HG03064 (cell line): ENCODE measurements around the gene TPBGL.
"Not testable (repeated sequence)": the region's sequence is repeated elsewhere in the genome, so short reads cannot be mapped to it uniquely, and the experiment has no call there.

Experiments used
- ATAC-seq: cut with Tn5 transposase; IDR thresholded peaks from one replicate; pipeline ENCODE4 v1.9.1; 2021; ENCODE audit warnings: low read depth; ENCODE audit not compliant: unreplicated experiment

TPBGL gene

DNA sequence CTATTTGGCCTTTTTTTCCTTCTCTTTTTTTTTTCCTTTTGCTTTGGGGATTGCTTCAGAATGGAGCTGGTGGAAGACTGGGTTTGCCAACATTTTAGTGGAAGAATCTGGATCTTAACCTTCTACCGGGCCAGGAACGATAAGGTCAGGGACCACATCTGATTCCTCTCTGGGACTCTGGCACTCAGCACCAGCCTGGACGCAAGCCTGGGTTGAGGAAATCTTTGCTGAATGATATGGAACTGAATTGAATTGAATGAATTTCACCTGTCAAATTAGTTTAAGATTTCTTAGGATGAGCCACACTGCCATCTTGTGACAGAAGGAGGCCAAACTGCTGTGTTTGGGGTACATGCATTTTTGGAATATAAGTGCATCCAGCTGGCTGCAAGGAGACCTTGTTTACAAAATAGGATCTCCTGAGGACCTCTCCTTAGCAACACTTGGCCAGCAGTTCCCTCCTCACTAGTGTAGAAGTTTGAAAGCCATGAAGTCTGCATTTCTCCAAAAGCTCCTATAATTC is 30.4 kb downstream of the TPBGL start:
- ATAC-seq, result no peak

DNA sequence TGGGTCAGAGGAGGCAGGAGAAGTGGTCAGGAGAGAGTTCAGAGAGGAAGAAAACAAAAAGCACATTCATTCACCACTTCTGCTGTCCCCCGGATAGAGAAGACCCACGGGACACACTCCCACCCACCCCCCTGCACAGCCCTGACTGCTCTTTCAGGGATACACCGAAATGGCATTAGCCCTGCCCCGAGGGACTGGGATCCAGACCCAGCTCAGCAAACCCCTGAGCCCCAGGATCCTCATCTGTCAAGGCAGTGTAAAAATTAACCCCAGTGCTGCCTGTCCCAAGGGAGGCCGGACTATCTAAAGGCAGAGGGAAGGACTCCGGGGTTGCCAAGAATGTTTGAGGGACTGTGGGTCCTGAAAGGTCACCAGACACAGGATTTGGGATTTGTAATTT is 31.2 kb downstream of the TPBGL start:
- ATAC-seq, result no peak

DNA sequence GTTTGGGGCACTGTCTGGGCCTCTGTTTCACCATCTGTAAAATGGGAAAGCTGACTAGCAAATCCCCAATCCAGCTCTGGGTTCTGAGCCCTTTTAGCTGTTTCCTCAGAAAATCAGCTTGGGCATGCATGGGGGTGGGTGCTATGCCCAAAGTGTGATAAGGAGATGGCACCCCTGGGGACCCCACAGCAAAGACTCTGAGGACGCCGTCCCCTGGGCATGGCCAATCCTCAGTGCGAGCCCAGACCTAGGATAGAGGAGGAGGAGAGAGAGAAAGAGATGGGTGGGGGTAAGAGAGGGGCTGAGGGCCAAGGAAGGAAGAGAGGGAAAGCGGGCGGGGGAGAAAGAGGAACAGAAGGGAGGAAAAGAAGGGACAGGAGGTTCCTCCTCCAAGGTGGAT is 31.8 kb downstream of the TPBGL start:
- ATAC-seq, result no peak

DNA sequence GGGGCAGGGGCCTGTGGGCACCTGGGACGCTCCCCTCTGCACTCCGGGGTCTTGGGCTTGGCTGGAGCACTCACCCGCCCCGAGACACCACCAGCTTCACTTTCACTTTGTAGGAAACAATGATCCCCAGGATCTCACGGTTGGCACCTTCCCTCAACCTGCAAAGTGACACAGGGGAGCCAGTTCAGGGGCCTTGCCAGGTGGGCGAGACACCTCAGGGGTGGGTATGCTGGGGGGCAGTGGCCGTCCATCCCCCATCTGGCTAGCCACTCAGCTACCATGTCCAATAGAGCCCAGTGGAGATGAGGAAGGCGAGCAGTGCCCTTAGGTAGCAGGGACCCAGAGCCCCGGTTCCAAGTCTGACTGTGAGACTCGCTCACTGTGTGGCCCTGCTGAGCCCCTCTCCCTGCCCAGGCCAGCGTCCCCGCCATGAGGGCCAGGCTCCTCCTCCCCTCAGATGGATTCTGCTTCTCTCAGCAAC is 32.3 kb downstream of the TPBGL start:
- ATAC-seq, result no peak

DNA sequence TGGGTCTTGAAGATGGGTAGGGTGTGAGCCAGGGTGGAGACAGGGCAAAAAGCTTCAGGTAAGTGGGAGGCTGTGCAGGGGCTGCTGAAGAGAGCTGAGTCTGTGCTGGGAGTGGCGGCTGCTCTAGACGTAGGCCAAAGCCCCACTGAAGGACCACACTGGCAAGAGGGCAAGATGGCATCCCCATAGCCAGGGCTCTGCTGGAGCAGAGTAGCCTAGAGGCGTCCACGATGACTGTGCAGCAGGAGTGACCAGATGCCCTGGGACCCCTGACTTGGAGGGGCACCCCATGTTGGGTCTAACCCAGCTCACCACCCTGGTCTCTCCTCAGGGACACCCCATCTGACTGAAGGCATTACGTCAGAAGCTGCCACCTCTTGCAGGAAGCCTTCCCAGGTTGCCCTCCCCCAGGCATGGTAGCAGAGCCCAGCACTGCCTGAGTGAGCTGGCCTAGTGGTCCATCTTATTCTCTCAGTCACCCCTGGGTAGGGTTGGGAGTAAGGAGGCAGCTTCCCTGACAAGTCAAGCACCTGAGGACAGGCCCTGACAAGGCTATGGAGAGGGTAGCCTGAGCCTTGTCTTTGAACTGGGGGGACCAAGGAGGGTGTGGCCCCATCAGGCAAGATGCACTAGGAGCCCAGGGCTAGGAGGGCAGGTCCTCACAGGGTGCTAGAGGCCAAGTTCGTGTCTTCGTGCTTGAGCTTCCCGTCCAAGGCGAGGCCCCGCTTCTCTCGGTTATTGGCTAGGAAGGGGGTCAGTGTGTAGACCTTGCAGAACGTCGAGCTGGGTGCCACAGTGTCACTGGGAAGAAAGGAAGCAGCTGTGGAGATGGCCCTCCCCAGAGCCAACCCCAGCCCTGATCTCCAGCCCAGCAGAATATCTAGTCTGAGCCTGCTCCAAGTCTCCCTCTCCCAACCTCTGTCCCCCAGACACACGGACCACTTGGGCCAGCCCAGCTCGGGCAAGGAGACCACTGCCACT is 33.1 kb downstream of the TPBGL start:
- ATAC-seq, result no peak

DNA sequence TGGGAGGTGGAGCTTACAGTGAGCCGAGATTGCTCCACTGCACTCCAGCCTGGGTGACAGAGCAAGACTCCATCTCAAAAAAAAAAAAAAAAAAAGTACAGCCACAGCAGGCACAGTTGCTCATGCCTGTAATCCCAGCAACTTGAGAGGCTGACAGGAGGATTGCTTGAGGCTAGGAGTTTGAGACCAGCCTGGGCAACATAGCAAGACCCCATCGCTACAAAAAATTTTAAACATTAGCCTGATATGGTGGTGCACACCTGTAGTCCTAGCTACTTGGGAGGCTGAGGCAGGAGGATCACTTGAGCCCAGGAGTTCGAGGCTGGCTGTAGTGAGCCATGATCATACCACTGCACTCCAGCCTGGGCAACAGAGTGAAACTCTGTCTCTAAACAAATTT is 34.1 kb downstream of the TPBGL start:
- not testable (repeated sequence) for ATAC-seq

DNA sequence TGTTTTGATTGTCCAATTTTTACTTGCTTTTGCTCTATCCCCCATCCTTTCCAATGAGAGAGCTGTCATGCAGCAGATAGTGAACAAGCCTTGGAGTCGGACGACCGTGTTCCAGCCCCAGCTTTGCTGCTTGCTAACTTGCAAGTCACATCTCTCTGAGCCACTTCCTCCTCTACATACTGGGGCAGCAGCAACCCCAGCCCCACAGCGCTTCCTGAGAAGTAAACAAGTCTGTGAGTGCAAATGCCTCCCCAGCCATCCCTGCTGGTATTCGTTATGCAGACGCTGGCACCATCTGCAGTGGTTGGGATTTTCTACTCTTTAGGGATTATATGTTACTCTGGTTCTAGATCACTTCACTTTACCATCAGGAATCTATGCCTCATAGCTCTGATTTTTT is 35.0 kb downstream of the TPBGL start:
- ATAC-seq, result no peak

DNA sequence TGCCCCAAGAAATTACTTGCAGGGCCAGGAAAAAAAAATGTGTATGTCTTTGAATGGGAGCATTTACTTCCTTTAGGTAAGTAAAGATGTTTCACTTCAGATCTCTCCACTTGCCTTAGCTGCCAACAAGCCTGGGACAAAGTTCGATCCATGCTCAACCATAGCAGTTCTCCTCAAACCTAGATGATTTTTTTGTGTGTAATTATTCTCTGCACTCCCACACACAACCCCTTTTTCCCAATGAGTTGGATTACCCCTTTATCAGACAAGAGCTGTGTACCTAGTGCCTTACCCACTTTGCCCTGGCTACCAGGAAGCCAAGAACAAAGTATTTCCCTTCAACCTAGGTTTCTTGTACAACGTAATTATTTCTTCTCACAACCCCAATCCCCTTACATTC is 35.6 kb downstream of the TPBGL start:
- no peak for ATAC-seq

DNA sequence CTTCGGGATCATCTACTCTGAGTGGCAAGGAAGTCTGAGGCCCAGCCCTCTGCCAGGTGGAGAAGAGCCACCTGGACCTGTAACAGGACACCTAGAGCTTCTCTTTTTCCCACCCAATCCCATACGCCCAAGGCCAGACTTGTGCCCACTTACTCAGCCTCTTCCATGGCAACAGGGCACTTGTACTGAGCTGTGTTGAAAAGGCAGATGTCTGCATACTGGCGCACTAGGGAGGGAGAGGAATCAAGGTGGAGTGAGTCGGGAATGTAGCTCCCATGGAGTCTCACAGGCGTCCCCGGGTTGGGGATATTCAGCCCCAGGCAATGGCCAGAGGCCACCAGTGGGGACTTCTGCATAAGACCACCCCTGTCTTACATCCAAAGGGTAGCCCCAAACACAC is 36.1 kb downstream of the TPBGL start:
- no peak for ATAC-seq

DNA sequence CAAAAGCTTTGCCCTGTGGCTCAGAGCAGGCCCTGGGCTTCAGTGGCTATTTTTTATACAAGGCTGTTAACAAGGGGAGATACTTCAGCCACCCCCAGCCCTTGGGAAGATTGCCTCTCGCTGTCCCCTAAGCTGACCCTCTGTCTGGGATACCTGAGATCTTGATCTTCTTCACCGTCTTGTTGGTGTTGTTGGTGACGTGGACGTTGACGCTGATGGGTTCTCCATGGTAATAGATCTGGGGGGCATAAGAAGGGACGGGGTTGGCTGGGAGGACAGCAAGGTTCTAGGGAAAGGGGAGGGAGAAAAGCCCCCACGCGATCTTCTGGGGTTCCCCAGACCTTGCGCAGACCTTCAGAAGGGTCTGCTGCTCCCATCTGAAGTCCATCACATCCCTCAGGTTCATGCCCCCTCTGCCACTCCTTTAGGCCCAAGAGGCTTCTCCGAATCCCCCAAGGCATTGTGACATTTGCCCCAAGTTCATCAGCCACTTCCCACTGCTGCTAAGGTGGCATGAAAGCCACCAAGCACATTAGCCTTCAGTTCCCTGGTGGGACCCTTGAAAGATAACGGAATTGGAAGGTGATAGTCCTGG is 36.7 kb downstream of the TPBGL start:
- ATAC-seq, result no peak

DNA sequence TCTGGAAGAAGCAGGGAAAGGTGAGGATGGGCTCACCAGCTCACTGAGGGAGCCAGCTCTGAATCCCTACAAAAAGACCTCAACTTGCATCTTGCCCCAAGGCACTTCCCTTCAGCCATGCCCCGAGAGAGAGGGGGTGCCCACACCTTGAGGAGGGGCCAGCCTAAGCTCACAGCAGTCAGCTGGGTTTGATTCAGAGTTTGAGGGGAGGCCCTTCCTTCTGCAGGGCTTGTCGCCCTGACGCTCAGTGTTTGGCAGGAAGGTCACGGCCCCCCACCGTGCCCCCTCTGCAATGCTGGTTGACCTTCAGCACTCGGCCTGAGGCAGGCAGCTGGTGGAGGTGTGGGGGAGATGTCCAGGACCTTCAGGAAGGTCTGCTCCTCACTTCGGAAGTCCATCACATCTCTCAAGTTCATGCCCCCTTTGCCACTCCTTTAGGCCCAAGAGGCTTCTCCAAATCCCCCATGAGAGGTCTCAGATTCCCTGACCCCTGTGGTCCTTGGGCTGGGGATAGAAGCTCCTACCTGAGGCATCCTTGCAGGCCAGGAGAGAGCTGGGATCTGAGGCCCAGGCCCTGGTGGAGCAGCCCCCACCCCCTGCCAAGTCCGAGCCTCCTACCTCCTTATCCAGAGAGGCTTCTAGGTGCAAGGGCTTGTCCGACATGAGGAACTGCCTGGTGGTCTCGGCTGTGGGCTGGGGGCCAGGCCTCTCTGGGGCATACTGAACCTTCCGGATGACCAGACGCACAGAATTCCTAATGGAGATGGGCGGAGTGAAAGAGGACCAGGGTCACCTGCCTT is 37.6 kb downstream of the TPBGL start:
- no peak for ATAC-seq

DNA sequence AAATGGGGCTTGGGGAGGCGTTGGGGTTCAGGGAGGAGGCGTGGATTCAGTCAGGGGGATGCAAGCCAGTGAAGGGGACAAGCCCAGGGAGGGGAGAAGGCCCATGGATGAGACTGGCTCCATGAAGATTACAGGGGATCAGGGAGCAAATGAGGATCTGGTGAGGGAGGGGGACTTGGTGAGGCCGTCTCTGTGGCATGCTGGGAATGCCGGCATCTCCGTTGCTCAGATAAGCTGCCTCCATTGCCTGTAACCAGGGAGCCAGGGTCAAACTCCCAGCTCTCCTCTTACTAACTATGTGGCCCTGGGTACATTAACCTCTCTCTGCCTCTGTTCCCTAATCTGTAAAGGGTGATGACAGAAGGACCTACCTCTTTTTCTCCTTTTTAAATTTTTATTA is 38.7 kb downstream of the TPBGL start:
- no peak for ATAC-seq

DNA sequence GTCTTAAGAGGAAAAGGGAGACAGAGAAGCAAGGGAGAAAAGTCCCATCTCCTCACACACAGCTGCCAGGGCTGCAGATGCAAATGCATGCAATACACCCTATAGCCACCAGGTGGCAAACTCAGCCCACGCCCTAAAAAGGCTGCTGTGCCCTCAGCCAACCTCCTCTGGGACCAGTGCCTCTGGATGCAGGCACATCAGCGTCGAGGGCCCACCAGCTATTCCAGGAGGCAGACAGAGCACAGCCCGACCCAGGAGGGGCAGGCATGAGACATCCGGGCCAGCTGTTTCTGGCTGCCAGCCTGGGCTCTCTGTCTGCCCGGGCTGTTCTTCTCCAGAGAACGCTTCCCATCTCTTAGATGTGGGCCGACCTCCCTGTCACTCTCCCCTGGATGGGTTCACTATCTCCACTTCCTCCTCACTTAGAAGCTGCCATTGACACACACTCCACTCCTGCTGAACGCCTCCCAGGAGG is 39.7 kb downstream of the TPBGL start:
- no peak for ATAC-seq

DNA sequence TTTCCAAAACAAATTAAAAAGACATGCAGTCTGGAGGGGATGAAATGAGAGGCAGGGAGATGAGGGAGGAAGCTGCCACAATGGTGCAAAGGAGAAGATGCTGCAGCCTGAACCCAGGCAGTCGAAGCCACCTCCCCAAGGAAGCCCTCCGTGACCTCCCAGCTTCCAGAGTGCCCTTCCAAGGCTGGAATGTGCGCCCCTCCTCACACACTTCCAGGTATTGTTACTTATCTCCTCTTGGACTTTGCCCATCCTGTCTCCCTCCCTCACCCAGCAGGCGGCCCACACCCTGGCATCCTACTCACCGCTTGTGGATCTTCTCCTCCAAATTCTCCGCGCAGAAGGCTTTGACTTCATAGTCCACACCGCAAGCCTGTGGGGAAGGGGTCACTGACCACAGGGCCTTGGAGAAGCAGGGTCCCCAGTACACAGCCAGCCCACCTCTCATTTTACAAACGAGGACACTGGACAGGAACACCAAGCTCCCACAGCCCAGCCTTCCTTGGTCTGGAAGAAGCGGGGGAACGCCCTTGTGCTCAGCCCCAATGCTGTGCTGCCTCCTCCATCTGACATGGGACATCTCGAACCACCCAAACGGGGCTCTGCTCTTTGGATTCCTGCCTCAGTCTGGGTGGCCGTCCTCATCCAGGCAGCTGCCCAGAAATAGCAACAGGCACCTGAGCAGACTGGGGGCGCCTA is 40.3 kb downstream of the TPBGL start:
- no peak for ATAC-seq

DNA sequence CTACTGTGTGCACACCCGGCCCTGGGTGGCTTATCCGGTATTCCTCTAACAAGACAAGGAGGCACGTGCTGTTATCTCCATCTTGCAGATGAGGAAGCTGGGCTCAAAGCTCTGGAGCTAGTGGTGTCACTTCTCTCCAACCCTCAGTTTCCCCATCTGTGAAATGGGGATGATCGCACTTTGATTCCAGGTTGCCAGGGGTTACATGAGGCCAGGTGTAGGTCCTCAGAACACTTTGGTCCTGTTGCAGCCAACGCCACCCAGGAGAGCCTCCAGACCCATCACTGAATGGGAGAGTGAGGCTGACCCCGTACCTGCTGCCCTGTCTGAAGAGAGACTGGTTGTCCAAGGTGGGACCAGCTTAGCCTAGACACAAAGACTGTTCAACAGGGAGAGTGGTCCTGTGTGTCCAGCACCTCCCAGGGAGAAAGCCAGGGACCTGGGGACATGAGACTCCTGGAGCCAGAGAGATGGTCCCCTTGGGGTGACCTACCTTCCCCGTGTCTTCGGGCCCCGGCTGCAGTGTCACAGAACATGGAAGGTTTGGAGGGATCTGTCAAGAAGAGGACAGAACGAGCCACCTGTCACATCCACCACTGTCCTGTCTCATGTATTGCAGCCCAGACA is 41.0 kb downstream of the TPBGL start:
- ATAC-seq, result no peak

DNA sequence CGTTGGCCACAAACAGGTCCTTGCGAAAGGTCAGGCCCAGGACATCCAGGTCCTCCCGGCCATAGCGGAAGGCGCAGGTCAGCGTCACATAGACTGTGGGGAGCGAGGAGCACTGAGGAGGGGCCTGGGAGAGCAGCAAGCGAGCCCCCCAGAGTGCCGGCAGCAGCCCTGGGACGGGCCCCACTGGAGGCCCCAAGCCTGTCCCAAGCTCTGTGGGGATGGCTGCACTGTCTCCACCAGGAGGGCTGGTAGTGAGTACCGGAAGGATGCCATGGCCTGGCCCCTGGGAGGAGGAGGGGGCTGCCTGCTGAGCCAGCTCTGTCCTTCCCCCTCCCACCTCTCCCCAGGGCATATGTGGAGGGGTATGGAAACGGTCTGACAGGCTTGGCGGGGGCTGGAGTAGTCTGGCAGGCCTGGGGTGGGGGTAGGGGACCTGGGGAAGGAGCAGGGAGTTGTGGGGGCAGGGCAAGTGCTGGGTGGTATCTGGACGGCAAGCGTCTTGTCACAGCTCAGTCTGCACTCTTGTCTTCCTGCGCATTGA is 42.9 kb downstream of the TPBGL start:
- no peak for ATAC-seq

DNA sequence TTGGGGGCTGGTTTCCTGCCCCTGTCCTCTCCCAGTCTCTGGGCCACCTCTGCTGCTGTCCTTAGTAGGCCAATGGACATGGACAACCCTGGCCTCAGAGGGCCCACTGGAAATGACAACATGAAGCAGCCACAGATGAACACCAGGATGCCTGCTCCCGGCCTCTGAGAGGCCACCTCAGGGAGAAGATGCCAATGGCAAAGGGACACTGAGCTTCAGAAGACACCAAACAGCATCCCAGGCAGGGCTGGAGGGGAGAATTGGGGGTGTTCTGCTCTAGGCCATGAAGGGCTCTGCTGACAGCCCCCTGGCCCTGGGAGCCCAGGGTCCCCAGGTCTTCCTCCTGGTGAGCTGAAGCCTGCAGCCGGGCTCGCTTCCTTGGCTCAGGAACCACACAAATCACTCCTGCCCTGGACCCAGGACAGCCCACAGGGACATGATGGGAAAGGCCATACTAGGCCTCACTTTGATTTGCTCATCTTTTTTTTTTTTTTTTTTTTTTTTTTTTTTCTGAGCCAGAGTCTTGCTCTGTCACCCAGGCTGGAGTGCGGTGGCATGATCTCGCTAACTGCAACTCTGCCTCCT is 45.3 kb downstream of the TPBGL start:
- ATAC-seq, result no peak

DNA sequence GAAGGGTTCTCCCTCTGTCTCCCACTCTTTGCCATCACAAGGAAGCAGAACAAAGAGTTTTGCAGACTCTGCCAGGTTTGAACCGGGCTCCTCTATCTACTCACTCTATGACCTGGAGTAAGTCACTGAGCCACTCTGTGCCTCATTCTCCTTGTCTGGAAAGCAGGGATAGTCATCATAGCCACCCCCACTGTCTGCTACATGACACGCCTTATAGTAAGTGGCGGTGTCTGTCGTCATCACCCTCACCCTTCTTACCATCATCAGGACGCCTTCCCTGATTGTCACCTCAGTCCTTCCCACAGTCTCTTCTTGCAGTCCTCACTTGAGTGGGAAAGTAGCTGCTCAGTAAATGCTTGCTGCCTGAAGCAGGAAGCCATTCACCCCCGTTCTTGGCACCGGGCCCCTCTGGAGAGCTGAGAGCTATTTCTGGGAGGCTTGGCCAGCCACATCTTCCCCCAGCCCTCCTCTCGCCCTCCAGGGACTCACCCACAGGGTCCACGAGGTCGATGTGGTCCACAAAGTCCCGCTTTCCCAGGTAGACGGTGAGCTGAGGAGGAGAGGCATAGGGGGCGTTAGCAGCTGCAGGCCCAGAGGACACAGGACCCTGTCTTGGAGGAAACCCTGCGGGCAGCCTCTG is 46.4 kb downstream of the TPBGL start:
- no peak for ATAC-seq

DNA sequence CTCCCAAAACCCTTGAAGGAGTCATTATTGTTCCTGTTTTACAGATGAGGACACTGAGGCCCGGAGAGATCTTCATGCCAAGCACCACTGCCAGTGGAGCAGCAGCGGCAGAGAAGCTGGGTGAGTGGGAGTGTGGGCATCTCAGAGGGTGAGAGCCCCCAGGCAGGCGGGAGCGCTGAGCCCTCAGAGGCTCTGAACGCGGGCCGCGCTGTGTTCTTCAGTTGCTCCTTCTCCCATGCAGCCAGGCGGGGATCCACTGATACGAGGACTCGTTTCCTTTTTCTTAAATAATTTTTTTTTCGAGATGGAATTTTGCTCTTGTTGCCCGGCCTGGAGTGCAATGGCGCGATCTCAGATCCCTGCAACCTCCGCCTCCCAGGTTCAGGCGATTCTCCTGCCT is 47.0 kb downstream of the TPBGL start:
- ATAC-seq, result no peak
